Measurements from ENCODE around the gene PDLIM4. TPM values are rescaled to one million over a fixed set of nuclear protein-coding genes. Genes with fewer than 3 reads are reported as not detected.
A peak's percentile ranks its signal among the peaks of the same experiment; 100 is the strongest.

The PDLIM4 gene
- total RNA-seq, 1 experiment from 2014 or later, result not detected

DNA sequence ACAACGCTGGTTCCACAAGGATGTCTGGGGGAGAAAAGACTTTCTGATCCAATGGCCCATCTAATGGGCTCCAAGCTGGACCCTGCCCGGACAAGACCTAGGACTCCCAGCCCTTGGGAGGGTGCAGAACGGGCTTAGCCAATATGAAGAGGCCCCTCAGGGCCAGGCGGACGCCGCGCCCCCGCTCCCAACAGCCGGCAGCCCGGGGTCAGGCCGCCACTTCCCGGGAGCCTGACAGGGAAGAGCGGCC is 30.3 kb upstream of the PDLIM4 start:
- DNase-seq (ENCODE audit: low spot score), result no peak

DNA sequence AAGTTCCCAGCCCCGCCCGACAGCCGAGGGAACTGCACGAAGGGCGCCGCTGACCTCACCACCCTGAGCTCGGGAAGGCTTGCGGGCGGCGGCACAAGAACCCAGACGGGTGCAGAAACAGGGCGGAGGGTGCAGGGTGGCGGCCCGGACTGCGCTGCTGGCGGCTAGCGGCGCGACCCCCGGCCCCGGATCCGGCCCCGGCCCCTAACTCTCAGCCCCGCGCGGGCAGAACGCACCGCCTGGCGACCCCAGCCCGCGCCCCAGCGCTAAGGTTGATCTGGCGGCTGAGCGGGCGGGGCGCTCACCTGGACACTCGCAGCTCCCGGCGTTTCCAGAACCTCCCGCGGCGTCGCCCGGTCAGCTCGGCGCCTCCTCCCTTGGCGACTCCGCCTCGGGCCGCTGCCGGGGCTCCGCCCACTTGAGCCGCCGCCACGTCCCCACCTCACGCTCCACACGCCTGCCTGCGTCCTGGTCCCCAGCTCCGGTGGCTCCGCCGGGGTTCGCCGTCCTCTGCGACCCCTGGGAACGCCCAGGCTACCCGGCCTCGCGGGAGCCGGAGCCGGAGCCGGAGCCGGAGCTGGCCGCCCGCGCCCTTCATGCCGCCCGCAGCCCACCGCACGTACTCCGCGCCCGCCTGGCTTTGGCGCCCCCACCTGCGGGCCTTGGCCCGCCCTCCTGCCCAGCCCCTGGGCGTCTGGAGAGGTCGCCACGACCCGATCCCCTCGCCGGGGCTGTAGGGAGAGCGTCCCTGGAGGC is 29.8 kb upstream of the PDLIM4 start, which contains the start of gene P4HA2:
Gene P4HA2, minus strand, starts transcription at position 369 of the 756 bp plus-strand sequence. CDS start 9,227 bp downstream, outside the sequence.
- peak; percentile 59 for DNase-seq (ENCODE audit: low spot score)

GRCh38 chr5:132228241-132229035 is 29.1 kb upstream of the PDLIM4 start:
- DNase-seq (ENCODE audit: low spot score), result no peak

- no peak for DNase-seq (ENCODE audit: low spot score)
Measured at GRCh38 chr5:132229236-132229635, 28.3 kb upstream of the PDLIM4 start.

GRCh38 chr5:132230871-132231270 is 26.6 kb upstream of the PDLIM4 start:
- DNase-seq (ENCODE audit: low spot score), result no peak

GRCh38 chr5:132232465-132232864 is 25.0 kb upstream of the PDLIM4 start:
- no peak for DNase-seq (ENCODE audit: low spot score)

DNA sequence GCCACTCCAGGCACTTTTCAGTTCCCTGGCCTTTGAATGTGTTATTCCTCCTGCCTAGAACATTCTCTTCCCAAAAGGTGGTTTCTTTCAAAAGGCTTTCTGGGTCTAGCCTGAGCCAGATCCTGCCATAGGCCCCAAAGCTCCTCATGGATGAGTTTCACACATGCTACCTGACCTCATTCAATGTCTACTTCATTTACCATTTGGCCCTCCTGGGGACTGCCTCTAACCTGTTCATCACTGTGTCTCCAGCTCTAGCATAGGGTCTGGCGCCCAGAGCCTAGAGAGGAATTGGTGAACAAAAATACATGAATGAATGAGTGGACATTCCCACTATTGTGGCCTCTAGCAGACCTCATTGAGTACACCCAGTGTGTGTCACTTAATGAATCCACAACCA is 24.4 kb upstream of the PDLIM4 start:
- no peak for DNase-seq (ENCODE audit: low spot score)

DNA sequence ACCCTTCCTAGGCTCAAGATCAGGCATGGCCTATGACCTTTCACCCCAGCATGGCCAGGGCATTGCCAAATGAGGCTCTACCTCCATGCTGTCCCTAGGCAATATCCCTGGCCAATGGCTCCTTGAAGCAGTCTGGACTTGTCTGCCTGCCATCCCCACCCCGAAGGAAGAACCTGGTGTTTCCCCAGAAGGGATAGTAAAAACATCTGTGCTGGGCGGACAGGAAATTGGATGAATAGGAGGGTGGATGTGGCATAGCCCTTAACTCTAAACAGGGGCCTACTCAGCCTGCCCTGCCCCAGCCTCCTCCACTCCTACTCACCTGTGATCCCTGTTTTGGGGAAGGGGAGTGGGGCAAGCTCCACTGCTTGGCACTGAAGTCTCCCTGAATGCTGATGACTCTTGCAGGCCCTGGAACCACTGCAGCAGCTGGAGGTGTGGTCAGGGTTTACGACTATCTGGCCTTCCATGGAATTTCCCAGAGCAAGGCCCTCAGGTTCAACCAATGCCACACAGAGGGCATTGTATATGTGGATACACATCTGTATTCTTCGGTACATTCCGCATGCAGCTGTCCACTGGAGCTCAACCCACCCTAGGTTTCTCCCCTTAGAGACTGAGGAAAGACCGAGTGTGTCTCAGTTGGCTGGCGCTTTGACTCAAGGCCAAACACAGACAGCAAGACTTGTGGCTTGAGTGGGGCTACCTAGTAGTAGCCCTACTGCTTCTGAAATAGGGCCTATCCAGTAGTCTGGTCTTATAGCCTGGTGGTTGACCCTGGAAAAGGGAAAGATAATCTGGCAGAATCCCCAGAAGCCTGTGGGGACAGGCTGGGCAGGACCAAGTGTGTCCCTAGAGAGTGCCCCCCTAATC is 23.4 kb upstream of the PDLIM4 start:
- DNase-seq (ENCODE audit: low spot score), result no peak

DNA sequence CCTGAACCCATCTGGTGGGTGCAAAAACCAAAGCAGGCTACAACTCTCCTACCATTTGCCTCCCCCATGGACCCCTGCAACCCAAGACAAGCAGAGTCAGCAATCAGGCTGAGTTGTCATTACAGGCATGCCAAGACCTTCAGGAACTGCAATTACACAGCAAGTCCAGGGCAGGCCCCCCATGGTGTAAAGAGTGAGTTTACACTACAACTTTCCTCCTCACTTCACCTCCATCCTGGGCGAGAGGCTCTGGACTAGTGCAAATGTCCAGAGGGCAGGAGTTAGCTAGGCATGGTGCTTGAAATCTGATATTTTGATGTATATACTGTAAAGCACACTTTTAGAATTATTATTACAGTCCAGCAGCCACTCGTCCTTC is 22.8 kb upstream of the PDLIM4 start:
- DNase-seq (ENCODE audit: low spot score), result no peak

DNA sequence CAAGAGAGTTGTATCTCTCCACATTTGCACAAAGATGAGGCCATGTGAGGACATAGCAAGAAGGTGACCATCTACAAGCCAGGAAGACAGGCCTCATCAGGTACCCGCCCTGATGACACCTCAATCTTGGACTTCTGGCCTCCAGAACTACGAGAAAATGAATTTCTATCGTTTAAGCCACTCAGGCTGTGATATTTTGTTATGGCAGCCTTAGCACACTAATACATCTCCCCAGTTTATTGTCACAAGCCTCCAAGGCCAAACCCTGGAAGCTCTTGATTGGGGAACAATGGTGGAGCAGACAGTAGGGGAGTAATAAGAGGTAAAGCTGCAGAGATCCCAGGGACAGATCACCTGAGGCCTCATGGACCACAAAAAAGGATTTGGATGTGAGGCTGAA is 22.2 kb upstream of the PDLIM4 start:
- DNase-seq (ENCODE audit: low spot score), result no peak

GRCh38 chr5:132237141-132237540 is 20.4 kb upstream of the PDLIM4 start:
- no peak for DNase-seq (ENCODE audit: low spot score)

DNA sequence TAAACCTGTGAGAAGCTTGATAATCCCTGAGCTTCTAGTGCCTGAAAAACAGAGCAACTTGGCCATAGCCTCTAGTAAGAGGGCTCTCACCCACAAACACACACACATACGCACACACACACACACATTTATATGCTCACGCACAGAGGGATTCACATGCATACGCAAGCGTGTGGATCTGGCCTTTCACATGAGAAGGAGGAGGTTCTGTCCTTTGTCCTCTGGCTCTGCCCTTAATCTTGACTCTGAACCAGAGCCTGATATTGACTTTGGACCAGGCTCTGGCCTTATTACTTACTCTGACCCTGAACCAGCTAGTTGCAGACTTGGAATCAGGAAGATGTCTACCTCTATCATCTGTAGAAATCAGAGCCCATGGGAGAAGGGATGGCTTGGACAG is 19.8 kb upstream of the PDLIM4 start:
- DNase-seq (ENCODE audit: low spot score), result no peak

DNA sequence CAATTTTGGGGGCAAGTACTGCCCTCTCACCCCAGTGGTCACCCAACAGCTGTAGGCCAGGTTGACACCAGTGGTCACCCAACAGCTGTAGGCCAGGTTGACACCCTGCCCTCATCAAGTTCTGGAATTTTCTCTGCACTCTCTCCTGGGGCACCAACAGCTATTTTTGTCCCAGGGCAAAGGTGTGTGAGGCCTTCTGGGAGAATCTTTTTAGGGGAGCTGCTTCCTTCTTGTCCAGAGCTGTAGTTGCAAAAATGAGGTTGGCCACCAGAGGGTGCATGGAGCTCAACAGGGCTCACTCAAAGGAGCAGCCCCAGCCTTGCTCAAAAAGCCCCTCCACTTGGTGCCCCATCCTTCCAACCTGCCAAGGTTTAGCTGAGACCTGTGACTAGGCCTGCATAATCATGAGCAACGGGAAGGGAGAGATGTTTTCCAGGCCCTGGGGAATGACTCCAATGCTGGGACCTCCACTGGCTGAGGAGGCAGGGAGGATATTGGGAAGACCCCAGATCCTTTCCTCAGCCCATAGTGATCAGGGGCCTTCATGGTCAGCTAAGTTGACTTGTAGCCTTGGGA is 19.2 kb upstream of the PDLIM4 start:
- DNase-seq (ENCODE audit: low spot score), result peak; percentile 51

DNA sequence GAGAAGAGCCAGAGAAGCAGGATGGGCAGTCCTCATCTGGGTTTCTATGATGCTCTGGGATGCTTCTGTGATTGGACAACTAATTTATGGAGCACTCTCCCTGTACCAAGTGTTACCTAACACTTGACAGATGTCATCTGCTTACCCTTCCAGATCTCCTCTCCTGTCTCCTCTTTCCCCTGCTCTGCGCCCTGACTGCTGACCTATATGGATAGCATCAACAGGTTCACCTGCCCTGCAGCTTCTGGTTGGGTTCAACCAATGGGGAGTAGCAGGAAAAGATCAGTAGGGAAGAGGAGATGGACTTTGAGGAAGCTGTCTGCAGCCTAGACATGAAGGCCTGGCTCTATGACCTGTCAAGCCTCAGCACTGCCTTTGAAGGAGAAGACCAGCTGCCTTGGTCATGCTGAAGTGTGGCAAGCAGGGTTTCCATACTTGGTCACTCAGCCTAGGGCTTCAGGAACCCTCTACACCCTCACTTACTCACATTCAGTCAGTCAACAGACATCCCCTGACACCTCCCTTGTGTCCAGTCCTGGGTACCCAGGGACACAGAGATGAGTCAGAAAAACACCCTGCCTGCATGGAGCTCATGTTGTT is 18.5 kb upstream of the PDLIM4 start:
- DNase-seq (ENCODE audit: low spot score), result no peak

- no peak for DNase-seq (ENCODE audit: low spot score)
Measured at GRCh38 chr5:132239776-132240175, 17.7 kb upstream of the PDLIM4 start.

DNA sequence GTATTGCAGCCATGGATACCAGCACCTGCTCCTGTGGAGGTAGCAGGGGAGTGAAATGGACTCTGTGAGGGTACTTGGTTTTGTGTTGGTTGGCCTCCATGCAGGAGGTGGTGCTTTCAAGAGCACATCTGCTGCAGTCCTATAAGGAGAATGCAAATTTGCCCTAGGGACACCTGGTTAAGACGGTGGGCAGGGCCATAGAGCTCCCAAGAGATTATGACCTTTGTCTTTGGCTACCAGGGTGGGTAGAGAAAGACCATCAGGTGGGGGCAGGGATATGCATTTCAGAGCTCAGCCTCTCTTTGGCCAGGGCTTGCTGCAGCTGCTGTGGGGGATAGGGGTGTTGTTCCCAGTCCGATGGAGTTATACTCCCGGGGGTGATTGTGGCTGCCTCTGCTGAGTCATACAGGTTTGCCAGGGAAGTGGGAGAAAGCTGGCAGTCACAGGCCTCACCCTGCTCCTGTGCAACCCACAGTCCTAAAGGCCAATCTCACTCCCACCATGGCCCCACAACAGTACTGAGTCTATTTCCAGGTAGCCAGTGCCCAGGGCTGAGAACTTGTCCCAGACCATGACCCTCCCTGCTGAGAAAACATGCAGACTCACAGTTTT is 14.0 kb upstream of the PDLIM4 start:
- no peak for DNase-seq (ENCODE audit: low spot score)

GRCh38 chr5:132245593-132245992 is 11.9 kb upstream of the PDLIM4 start:
- no peak for DNase-seq (ENCODE audit: low spot score)

DNA sequence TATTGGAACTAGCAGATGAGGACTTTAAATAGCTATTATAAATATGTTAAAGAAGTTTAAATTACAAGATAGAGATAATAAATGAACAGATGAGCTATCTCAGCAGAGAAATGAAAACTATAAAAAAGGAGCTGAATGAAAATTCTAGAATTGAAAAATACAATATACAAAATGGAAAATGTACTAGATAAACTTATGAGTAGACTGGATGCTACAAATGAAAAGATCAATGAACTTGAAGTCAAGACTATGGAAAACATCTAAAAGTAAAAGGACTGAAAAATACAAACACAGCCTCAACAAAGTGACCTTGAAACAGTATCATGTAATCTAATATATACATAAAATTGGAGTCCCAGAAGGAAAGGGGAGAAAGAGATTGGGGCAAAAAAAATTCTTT is 10.7 kb upstream of the PDLIM4 start:
- no peak for DNase-seq (ENCODE audit: low spot score)

- no peak for DNase-seq (ENCODE audit: low spot score)
Measured at GRCh38 chr5:132250547-132250946, 6.9 kb upstream of the PDLIM4 start.

GRCh38 chr5:132251220-132251725 is 6.2 kb upstream of the PDLIM4 start:
- DNase-seq (ENCODE audit: low spot score), result peak; percentile 91

GRCh38 chr5:132253008-132253441 is 4.5 kb upstream of the PDLIM4 start:
- no peak for DNase-seq (ENCODE audit: low spot score)

All from A172 (cell line).